ENCODE data around the gene SRCIN1.
"Not testable (repeated sequence)": the region's sequence is repeated elsewhere in the genome, so short reads cannot be mapped to it uniquely, and the experiment has no call there.

SRCIN1 gene

DNA sequence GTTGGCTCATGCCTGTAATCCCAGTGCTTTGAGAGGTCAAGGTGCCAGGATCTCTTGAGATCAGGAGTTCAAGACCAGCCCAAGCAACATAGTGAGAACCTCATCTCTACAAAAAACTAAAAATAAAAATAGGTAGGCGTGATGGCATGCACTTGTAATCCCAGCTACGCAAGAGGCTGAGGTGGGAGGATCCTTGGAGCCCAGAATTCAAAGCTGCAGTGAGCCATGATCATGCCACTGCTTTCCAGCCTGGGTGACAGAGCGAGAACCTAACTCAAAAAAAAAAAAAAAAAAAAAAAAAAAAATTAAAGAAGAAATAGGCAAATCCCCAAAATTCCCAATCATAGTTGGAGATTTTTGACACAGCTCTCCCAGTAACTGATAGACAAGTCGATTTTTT, 32.2 kb upstream of the SRCIN1 start:
- Histone ChIP-seq H3K9me3 (ENCODE audit: severe bottlenecking) (no peaks in the 10 kb centered on the region), H3K4me1 (ENCODE audit: insufficient read depth, poor library complexity, severe bottlenecking) (no peaks in the 10 kb centered on the region), H3K27ac (ENCODE audit: poor library complexity, severe bottlenecking) (no peak overlapping the region), H3K36me3 (ENCODE audit: low read depth) (no peaks in the 10 kb centered on the region), H3K27me3 (ENCODE audit: insufficient read depth, poor library complexity, severe bottlenecking) (no peaks in the 10 kb centered on the region), H3K4me3 (ENCODE audit: severe bottlenecking) (no peak overlapping the region)
- ATAC-seq (ENCODE audit: low read depth) (no peak), DNase-seq (ENCODE audit: low spot score) (no peak)
- TF ChIP-seq, protein P1, sequence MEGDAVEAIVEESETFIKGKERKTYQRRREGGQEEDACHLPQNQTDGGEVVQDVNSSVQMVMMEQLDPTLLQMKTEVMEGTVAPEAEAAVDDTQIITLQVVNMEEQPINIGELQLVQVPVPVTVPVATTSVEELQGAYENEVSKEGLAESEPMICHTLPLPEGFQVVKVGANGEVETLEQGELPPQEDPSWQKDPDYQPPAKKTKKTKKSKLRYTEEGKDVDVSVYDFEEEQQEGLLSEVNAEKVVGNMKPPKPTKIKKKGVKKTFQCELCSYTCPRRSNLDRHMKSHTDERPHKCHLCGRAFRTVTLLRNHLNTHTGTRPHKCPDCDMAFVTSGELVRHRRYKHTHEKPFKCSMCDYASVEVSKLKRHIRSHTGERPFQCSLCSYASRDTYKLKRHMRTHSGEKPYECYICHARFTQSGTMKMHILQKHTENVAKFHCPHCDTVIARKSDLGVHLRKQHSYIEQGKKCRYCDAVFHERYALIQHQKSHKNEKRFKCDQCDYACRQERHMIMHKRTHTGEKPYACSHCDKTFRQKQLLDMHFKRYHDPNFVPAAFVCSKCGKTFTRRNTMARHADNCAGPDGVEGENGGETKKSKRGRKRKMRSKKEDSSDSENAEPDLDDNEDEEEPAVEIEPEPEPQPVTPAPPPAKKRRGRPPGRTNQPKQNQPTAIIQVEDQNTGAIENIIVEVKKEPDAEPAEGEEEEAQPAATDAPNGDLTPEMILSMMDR (IDR thresholded peaks at IDR 0.05; ENCODE audit: poor library complexity, severe bottlenecking): no peak

DNA sequence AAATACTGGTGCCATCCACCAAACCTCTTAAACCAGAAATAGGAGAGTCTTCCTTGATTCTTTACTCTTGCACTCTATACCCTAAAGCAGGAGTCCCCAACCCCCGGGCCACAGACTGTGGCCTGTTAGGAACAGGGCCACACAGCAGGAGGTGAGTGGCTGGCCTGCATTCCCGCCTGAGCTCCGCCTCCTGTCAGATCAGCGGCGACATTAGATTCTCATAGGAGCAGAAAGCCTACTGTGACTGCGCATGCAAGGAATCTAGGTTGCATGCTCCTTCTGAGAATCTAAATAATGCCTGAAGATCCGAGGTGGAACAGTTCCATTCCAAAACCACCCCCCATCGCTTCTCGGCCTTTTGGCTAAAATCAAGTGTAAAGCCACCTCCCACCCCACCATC, 30.3 kb upstream of the SRCIN1 start:
- Histone ChIP-seq H3K27ac (ENCODE audit: poor library complexity, severe bottlenecking) (no peak overlapping the region), H3K36me3 (ENCODE audit: low read depth) (no peaks in the 10 kb centered on the region), H3K4me3 (ENCODE audit: severe bottlenecking) (no peak overlapping the region), H3K4me1 (ENCODE audit: insufficient read depth, poor library complexity, severe bottlenecking) (no peaks in the 10 kb centered on the region), H3K9me3 (ENCODE audit: severe bottlenecking) (no peaks in the 10 kb centered on the region), H3K27me3 (ENCODE audit: insufficient read depth, poor library complexity, severe bottlenecking) (no peaks in the 10 kb centered on the region)
- TF ChIP-seq, protein P1 (IDR thresholded peaks at IDR 0.05; ENCODE audit: poor library complexity, severe bottlenecking): no peak
- ATAC-seq (ENCODE audit: low read depth) (no peak), DNase-seq (ENCODE audit: low spot score) (no peak)

DNA sequence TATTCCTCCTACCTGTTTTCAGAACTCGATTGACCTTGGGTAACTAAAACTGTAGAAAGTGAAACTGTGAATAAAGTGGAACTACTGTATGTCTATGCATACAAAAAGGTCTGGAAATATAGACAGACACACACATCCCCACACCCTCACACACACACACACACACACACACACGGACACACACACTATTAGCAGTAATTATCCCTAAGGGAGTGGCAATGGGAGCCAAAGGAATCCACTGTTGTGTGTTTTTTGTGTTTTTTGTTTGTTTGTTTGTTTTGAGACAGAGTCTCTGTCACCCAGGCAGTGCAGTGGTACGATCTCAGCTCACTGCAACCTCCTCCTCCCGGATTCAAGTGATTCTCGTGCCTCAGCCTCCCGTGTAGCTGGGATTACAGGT, 26.6 kb upstream of the SRCIN1 start:
- Histone ChIP-seq H3K9me3 (ENCODE audit: severe bottlenecking) (no peaks in the 10 kb centered on the region), H3K36me3 (ENCODE audit: low read depth) (no peaks in the 10 kb centered on the region), H3K4me1 (ENCODE audit: insufficient read depth, poor library complexity, severe bottlenecking) (no peaks in the 10 kb centered on the region), H3K4me3 (ENCODE audit: severe bottlenecking) (no peak overlapping the region), H3K27ac (ENCODE audit: poor library complexity, severe bottlenecking) (no peak overlapping the region), H3K27me3 (ENCODE audit: insufficient read depth, poor library complexity, severe bottlenecking) (no peaks in the 10 kb centered on the region)
- ATAC-seq (ENCODE audit: low read depth) (no peak), DNase-seq (ENCODE audit: low spot score) (no peak)
- TF ChIP-seq, protein P1 (IDR thresholded peaks at IDR 0.05; ENCODE audit: poor library complexity, severe bottlenecking): no peak

DNA sequence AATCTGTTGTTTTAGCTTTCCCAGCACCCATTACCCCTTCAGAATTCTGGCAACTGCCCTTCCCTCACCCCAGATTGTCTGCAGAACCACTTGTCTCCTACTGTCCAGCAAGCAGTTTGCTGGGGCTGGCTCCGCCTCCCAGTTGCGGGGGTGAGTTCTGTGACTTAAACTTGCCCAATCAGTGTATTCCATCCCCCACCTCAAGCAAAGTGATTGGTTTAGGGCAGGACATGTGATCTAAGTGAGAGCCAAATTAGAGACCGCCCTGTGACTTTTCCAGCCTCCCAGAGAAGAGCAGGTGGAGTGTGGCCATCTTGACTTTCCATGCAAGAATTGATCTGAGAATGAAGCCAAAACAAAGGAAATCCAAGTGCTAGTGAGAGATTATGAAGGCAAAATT, 22.7 kb upstream of the SRCIN1 start:
- H3K4me3 ChIP-seq (ENCODE audit: severe bottlenecking): no peak overlapping the region
- H3K36me3 ChIP-seq (ENCODE audit: low read depth): no peaks in the 10 kb centered on the region
- no peak for DNase-seq (ENCODE audit: low spot score)
- no peak for ATAC-seq (ENCODE audit: low read depth)
- no peaks in the 10 kb centered on the region for H3K4me1 ChIP-seq (ENCODE audit: insufficient read depth, poor library complexity, severe bottlenecking)
- TF ChIP-seq, protein P1 (IDR thresholded peaks at IDR 0.05; ENCODE audit: poor library complexity, severe bottlenecking): no peak
- no peaks in the 10 kb centered on the region for H3K27me3 ChIP-seq (ENCODE audit: insufficient read depth, poor library complexity, severe bottlenecking)
- H3K9me3 ChIP-seq (ENCODE audit: severe bottlenecking): no peaks in the 10 kb centered on the region
- H3K27ac ChIP-seq (ENCODE audit: poor library complexity, severe bottlenecking): no peak overlapping the region

DNA sequence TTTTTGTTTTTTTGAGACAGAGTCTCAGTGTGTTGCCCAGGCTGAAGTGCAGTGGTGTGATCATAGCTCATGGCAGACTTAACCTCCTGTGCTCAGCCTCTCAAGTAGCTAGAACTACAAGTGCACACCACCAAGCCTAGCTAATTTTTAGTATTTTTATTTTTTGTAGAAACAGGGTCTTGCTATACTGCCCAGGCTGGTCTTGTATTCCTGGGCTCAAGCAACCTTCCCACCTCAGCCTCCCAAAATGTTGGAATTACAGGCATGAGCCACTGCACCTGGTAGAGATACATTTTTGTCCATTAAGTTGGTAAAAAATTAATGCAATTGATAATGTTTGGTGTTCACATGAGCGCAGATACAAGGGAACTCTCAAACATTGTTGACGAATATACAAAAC, 22.2 kb upstream of the SRCIN1 start:
- H3K36me3 ChIP-seq (ENCODE audit: low read depth): no peaks in the 10 kb centered on the region
- no peaks in the 10 kb centered on the region for H3K9me3 ChIP-seq (ENCODE audit: severe bottlenecking)
- no peaks in the 10 kb centered on the region for H3K4me1 ChIP-seq (ENCODE audit: insufficient read depth, poor library complexity, severe bottlenecking)
- H3K27me3 ChIP-seq (ENCODE audit: insufficient read depth, poor library complexity, severe bottlenecking): no peaks in the 10 kb centered on the region
- ATAC-seq (ENCODE audit: low read depth) (no peak), DNase-seq (ENCODE audit: low spot score) (no peak)
- TF ChIP-seq, protein P1 (IDR thresholded peaks at IDR 0.05; ENCODE audit: poor library complexity, severe bottlenecking): no peak
- H3K4me3 ChIP-seq (ENCODE audit: severe bottlenecking): no peak overlapping the region
- H3K27ac ChIP-seq (ENCODE audit: poor library complexity, severe bottlenecking): no peak overlapping the region

DNA sequence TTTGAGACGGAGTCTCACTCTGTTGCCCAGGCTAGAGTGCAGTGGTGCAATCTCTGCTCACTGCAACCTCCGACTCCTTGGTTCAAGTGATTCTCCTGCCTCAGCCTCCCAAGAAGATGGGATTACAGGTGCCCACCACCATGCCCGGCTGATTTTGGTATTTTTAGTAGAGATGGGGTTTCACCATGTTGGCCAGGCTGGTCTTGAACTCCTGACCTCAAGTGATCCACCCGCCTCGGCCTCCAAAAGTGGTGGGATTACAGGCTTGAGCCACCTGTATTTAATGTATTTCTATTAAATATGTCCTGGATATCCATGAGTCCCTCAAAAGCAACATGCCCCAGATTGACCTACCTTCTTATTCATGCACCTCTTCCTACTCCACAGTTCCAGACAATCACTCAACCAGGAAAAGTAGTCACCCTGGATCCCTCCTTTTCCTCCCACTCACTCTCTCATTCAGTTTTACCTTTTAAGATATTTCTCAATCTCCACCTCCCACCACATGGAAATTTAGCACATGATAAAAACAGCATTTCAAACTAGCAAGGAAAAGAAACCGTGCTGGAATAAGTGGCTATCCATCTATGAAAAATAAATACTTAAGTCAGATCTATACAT, 21.0 kb upstream of the SRCIN1 start:
- not testable (repeated sequence) for H3K4me3 ChIP-seq (ENCODE audit: severe bottlenecking); H3K27ac ChIP-seq (ENCODE audit: poor library complexity, severe bottlenecking); H3K9me3 ChIP-seq (ENCODE audit: severe bottlenecking); H3K36me3 ChIP-seq (ENCODE audit: low read depth); H3K4me1 ChIP-seq (ENCODE audit: insufficient read depth, poor library complexity, severe bottlenecking); H3K27me3 ChIP-seq (ENCODE audit: insufficient read depth, poor library complexity, severe bottlenecking); ATAC-seq (ENCODE audit: low read depth); DNase-seq (ENCODE audit: low spot score)

Data from RWPE2 (cell line).